Fibroblast of mammary gland (primary cell): ENCODE data around the gene NEMP2.

Source experiments
- DNase-seq: peaks from one replicate; pipeline ENCODE4 v3.0.0-alpha.2; 2010; ENCODE audit warnings: low read depth
- H3K4me3 ChIP-seq: 2 replicates; pipeline ENCODE4 v1.5.1; 2011; ENCODE audit warnings: low read depth, mild to moderate bottlenecking, low read length, moderate library complexity; ENCODE audit not compliant: control insufficient read depth
- TF ChIP-seq, protein P1 (sequence below): conservative IDR thresholded peaks from 2 replicates; pipeline ENCODE4 v1.5.1; 2011; ENCODE audit warnings: low read depth, low read length, inconsistent platforms; ENCODE audit not compliant: control insufficient read depth, insufficient read depth

Gene NEMP2

DNA sequence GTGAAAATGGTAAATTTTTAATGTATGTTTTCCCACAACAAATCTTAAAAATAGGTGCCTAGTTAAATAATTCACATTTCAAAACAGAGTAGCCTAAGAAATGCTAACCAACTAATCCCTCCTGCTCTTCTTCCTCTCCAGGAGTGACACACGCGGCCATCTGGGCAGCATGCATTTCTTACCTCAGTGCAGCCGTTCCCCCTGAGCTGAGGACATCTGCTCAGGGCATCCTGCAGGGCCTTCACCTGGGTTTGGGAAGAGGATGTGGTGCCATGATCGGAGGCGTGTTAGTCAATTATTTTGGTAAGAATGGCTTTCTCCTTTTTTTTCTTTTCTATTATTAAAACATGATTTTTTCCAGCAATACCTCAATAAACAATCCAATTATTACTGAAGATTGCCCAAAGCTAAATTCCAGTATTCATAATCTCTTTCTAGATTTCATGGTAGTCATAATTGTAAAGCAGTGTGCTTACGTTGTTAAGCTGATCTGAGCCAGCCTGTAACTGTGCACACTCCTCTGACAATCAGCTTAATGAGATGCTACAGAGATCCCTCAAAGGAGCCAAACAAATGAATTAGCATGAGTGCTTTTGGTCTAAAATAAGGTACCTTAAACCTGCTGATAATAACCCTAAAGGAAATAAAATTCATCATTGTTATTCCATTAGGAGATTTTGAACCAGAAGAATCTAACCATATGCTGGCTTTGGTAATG is 45.8 kb downstream of the NEMP2 start:
- H3K4me3 ChIP-seq, result no peak overlapping the region
- TF ChIP-seq, protein P1, sequence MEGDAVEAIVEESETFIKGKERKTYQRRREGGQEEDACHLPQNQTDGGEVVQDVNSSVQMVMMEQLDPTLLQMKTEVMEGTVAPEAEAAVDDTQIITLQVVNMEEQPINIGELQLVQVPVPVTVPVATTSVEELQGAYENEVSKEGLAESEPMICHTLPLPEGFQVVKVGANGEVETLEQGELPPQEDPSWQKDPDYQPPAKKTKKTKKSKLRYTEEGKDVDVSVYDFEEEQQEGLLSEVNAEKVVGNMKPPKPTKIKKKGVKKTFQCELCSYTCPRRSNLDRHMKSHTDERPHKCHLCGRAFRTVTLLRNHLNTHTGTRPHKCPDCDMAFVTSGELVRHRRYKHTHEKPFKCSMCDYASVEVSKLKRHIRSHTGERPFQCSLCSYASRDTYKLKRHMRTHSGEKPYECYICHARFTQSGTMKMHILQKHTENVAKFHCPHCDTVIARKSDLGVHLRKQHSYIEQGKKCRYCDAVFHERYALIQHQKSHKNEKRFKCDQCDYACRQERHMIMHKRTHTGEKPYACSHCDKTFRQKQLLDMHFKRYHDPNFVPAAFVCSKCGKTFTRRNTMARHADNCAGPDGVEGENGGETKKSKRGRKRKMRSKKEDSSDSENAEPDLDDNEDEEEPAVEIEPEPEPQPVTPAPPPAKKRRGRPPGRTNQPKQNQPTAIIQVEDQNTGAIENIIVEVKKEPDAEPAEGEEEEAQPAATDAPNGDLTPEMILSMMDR, result no peak
- DNase-seq, result no peak

GRCh38 chr2:190486037-190486623 is 48.4 kb downstream of the NEMP2 start:
- TF ChIP-seq, protein P1, result no peak
- peak; percentile 7 for DNase-seq
- no peak overlapping the region for H3K4me3 ChIP-seq

DNA sequence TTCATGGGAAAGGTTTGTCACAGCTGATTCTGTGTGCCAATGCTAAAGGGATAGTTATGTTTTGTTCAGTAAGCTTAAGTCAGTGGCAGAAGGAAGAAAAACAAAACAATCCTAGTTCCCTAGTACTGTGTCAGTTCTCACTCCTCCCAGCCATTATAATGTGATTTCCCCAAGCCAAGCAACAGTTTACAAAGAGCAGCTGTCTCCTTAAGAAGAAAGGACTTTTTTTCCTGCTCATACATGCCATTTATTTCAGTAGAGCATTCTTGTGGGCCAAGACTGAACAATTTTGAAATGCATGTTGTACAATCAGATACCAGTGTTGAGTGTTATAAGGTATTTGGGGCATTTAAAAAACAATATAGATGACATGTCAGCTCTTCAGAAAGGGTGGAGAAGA is 52.1 kb downstream of the NEMP2 start:
- TF ChIP-seq, protein P1, result no peak
- DNase-seq, result no peak
- H3K4me3 ChIP-seq, result no peak overlapping the region

DNA sequence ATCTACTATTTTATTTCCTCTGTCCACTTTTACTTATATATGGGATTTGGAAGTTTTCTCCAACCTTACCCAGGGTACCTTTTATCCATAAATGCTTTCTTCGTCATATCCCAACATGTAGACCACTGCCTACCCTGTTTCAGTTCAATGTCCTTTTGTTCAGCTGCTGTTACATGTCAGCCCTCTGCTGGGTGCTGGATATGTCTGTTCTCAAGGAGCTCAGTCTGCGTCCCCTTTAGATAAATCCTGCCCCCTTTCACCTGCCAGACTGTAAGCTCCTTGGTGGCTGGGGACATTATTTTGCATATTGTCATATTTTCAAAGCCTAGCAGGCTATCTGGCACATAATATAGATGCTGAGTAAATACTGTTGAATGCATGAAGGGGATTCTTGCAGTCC is 53.2 kb downstream of the NEMP2 start:
- no peak overlapping the region for H3K4me3 ChIP-seq
- TF ChIP-seq, protein P1, result no peak
- no peak for DNase-seq

DNA sequence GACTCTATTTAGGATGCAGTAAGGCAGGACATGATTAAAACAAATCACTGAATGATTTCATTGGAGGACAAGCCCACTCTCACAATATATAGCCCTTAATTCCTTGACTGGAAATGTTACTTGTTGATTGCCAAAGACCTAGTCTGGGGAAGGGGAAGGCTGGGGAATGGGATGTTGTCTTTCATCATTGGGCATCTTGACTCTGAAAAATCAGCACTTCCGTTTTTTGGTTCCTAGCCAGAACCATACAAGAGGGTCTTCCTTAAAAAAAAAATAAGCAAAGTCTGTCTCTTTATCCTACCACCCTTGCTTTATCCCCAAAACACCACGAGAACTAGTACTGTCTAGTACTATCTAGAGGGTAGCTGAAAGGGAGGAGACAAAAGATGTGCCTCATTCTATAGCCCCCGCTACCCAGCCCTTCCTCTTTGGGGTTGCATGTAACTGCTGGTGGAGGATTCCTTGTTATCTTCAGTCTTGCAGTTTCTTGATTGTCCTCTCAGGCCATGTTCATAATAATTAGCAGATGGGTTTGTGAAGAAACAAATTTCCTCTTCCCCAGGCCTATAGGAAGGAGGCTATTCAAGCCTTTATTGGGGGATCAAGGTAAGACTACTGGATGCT is 55.8 kb downstream of the NEMP2 start:
- TF ChIP-seq, protein P1, result no peak

GRCh38 chr2:190477661-190478454 is 56.7 kb downstream of the NEMP2 start:
- TF ChIP-seq, protein P1, result no peak
- no peak overlapping the region for H3K4me3 ChIP-seq
- no peak for DNase-seq

More for the DNA sequence above, 55.8 kb downstream of the NEMP2 start:
- H3K4me3 ChIP-seq, result no peak overlapping the region
- no peak for DNase-seq
